ENCODE data around the gene SCAPER. TPM values are rescaled to one million over a fixed set of nuclear protein-coding genes. Genes with fewer than 3 reads are reported as not detected.
A peak's percentile ranks its signal among the peaks of the same experiment; 100 is the strongest.

The SCAPER gene
- total RNA-seq, 1 experiment from 2014 or later: 14.7 TPM

GRCh38 chr15:76866716-76867321 lies 38.3 kb downstream of the SCAPER start (continued):
- TF ChIP-seq CTCF (IDR thresholded peaks at IDR 0.05 in 2 of 3, conservative IDR thresholded peaks at IDR 0.05 in 1 of 3; ENCODE audit: borderline replicate concordance in 1 of 3, insufficient read depth in 1 of 3, low read depth in 2 of 3, low read length in 2 of 3) (peak; percentile 37 to 65 (median 50); a peak in 4 of 6 replicates), JUND (IDR thresholded peaks at IDR 0.05) (no peak), ATF3 (IDR thresholded peaks at IDR 0.05) (no peak), RAD21 (IDR thresholded peaks at IDR 0.05; ENCODE audit: low read depth) (peak; percentile 71), POLR2A (IDR thresholded peaks at IDR 0.05; ENCODE audit: borderline replicate concordance, extremely low read depth, insufficient read depth, insufficient read length) (no peak), EZH2 (IDR thresholded peaks at IDR 0.05) (no peak)

GRCh38 chr15:76866008-76866407 lies 39.1 kb downstream of the SCAPER start:
- H3K9ac ChIP-seq (ENCODE audit: low read length): no peak overlapping the region
- no peak overlapping the region for H3K4me3 ChIP-seq (replicated peaks in 1 of 2; ENCODE audit: low read depth in 1 of 2, low read length in 2 of 2)
- BruUV-seq (replicated peaks): no TSS peak
- ChIA-PET RAD21 (ENCODE audit: low non-redundant PET in 1 of 2, low total read pairs in 2 of 2, uncharacterized antibody in 2 of 2, unreplicated experiment in 2 of 2) (interaction anchor here in 1 of 2 experiments (0.6 kb wide), 1 partner anchor 674 kb away, joined by 3 read pairs; no protein-coding TSS in a partner anchor), CTCF (interaction anchor here (0.6 to 1.9 kb wide), 4 partner anchors 9 to 715 kb away, joined by 3 to 12 read pairs (median 6); no protein-coding TSS in a partner anchor), POLR2A (interaction anchor here (0.5 kb wide), 1 partner anchor 520 kb away, joined by 3 read pairs; no protein-coding TSS in a partner anchor)
- no peaks in the 10 kb centered on the region for H3K4me1 ChIP-seq (ENCODE audit: control insufficient read depth in 1 of 2, insufficient read depth in 2 of 2, low read length in 2 of 2)
- H3K36me3 ChIP-seq (ENCODE audit: control insufficient read depth in 1 of 2, insufficient read depth in 2 of 2, low read length in 2 of 2): no peaks in the 10 kb centered on the region
- H3K9me2 ChIP-seq (ENCODE audit: insufficient read depth): no peaks in the 10 kb centered on the region
- no peaks in the 10 kb centered on the region for H3K79me2 ChIP-seq (ENCODE audit: insufficient read depth, low read length)
- ATAC-seq (no peak), DNase-seq (ENCODE audit: low read depth, low spot score) (no peak)
- H4K20me1 ChIP-seq (ENCODE audit: insufficient read depth): no peaks in the 10 kb centered on the region
- no peak overlapping the region for H3K4me2 ChIP-seq (ENCODE audit: low read length)
- H2AFZ ChIP-seq (ENCODE audit: low read depth, low read length, poor library complexity, severe bottlenecking): no peak overlapping the region
- TF ChIP-seq CBX3 (IDR thresholded peaks at IDR 0.05; ENCODE audit: low read depth) (no peak), REST (IDR thresholded peaks at IDR 0.05; ENCODE audit: low read depth) (no peak), CEBPB (IDR thresholded peaks at IDR 0.05; ENCODE audit: low read depth) (no peak), MAX (IDR thresholded peaks at IDR 0.05) (no peak), EZH2phosphoT487 (IDR thresholded peaks at IDR 0.05; ENCODE audit: borderline replicate concordance) (no peak), EZH2 (IDR thresholded peaks at IDR 0.05) (no peak), SIN3A (IDR thresholded peaks at IDR 0.05; ENCODE audit: low read depth) (no peak), RAD21 (IDR thresholded peaks at IDR 0.05; ENCODE audit: low read depth) (no peak)
- no peaks in the 10 kb centered on the region for H3K27me3 ChIP-seq (ENCODE audit: insufficient read depth, low read length)
- no peaks in the 10 kb centered on the region for H3K9me3 ChIP-seq (ENCODE audit: control insufficient read depth in 1 of 2, insufficient read depth in 1 of 2, low read depth in 1 of 2, low read length in 2 of 2)
- intact Hi-C loops (cut with micrococcal nuclease): loop anchor here (1.0 to 2.0 kb wide), 3 partner anchors 631 to 717 kb away; no protein-coding TSS in a partner anchor
- no peak overlapping the region for H3K27ac ChIP-seq (ENCODE audit: low read depth, low read length)

Data from HCT116 (cell line).